CD14-positive monocyte (primary cell): ENCODE data around the gene SPHKAP. TPM values are rescaled to one million over a fixed set of nuclear protein-coding genes. Genes with fewer than 3 reads are reported as not detected.

ENCODE experiments used
- DNase-seq, 3 donors: peaks; one replicate each; pipeline ENCODE4 v3.0.0-alpha.2; 2011 to 2022
- H2AFZ ChIP-seq: 2 replicates; pipeline ENCODE4 v1.6.0; 2012; ENCODE audit warnings: mild to moderate bottlenecking, low read depth, low read length, inconsistent platforms; ENCODE audit not compliant: insufficient read depth, poor library complexity, severe bottlenecking
- H3K27ac ChIP-seq, 2 donors: 1 replicate in 1 of 2; 2 replicates in 1 of 2; pipeline ENCODE4 v1.5.1; 2012 to 2013; ENCODE audit warnings: low read length in 2 of 2, control low read depth in 1 of 2, inconsistent platforms in 1 of 2, low read depth in 1 of 2, mild to moderate bottlenecking in 1 of 2
- H3K27me3 ChIP-seq, 2 donors: one replicate each; pipeline versions ENCODE4 v1.6.0 to v1.6.1; 2011 to 2013; ENCODE audit warnings: low read length in 2 of 2; ENCODE audit not compliant: control insufficient read depth in 2 of 2, insufficient read depth in 2 of 2
- H3K36me3 ChIP-seq, 2 donors: replicated peaks in 1 of 2; 1 replicate in 1 of 2; 2 replicates in 1 of 2; pipeline versions ENCODE4 v1.5.1 to v1.6.1; 2012 to 2013; ENCODE audit warnings: low read length in 2 of 2, control low read depth in 1 of 2, inconsistent platforms in 1 of 2, mild to moderate bottlenecking in 1 of 2; ENCODE audit not compliant: insufficient read depth in 2 of 2, control insufficient read depth in 1 of 2
- H3K4me1 ChIP-seq, 2 donors: 1 replicate in 1 of 2; 2 replicates in 1 of 2; pipeline versions ENCODE4 v1.5.1 to v1.6.1; 2012 to 2013; ENCODE audit warnings: low read length in 2 of 2, control low read depth in 1 of 2, inconsistent platforms in 1 of 2, mild to moderate bottlenecking in 1 of 2, moderate library complexity in 1 of 2; ENCODE audit not compliant: insufficient read depth in 2 of 2, control insufficient read depth in 1 of 2
- H3K4me2 ChIP-seq: replicated peaks from 2 replicates; pipeline ENCODE3; 2012; ENCODE audit warnings: low read length, moderate library complexity, mild to moderate bottlenecking; ENCODE audit not compliant: poor library complexity, severe bottlenecking; ENCODE audit errors: extremely low read depth
- H3K4me3 ChIP-seq, 3 experiments: fragments of 200-600 bp in 1 of 3; sonication (generic) in 1 of 3; replicated peaks in 1 of 3; 1 replicate in 2 of 3; 2 replicates in 1 of 3; pipeline ENCODE4 v1.5.1; 2011 to 2013; ENCODE audit warnings: low read length in 3 of 3, mild to moderate bottlenecking in 3 of 3, control low read depth in 2 of 3, low read depth in 2 of 3, inconsistent platforms in 1 of 3, moderate library complexity in 1 of 3
- H3K79me2 ChIP-seq: 2 replicates; pipeline ENCODE4 v1.6.0; 2012; ENCODE audit warnings: mild to moderate bottlenecking, control low read depth, inconsistent platforms, low read length, moderate library complexity; ENCODE audit not compliant: insufficient read depth
- H3K9ac ChIP-seq: 2 replicates; pipeline ENCODE4 v1.6.0; 2017; ENCODE audit warnings: low read length, mild to moderate bottlenecking; ENCODE audit not compliant: insufficient read depth, poor library complexity, severe bottlenecking
- H3K9me3 ChIP-seq, 2 donors: replicated peaks in 1 of 2; 1 replicate in 1 of 2; 2 replicates in 1 of 2; pipeline versions ENCODE4 v1.5.1 to v1.6.1; 2012 to 2013; ENCODE audit warnings: low read length in 2 of 2, control low read depth in 1 of 2; ENCODE audit not compliant: control insufficient read depth in 1 of 2, insufficient read depth in 1 of 2
- H4K20me1 ChIP-seq: 2 replicates; pipeline ENCODE4 v1.6.0; 2012; ENCODE audit warnings: mild to moderate bottlenecking, low read length, control low read depth, moderate library complexity; ENCODE audit not compliant: insufficient read depth
- H3K27ac Mint-ChIP-seq, 7 donors: one replicate each; pipeline ENCODE4 v1.8.0; 2020; ENCODE audit warnings: mild to moderate bottlenecking in 7 of 7, mixed read lengths in 7 of 7, moderate library complexity in 6 of 7, inconsistent platforms in 2 of 7
- H3K27me3 Mint-ChIP-seq, 3 donors: one replicate each; pipeline ENCODE4 v1.8.0; 2021 to 2022; ENCODE audit warnings: low read depth in 3 of 3, mild to moderate bottlenecking in 3 of 3, mixed read lengths in 3 of 3, moderate library complexity in 3 of 3, inconsistent platforms in 1 of 3
- H3K36me3 Mint-ChIP-seq, 2 donors: one replicate each; pipeline ENCODE4 v1.8.0; 2020; ENCODE audit warnings: mixed read lengths in 2 of 2, inconsistent platforms in 1 of 2, mild to moderate bottlenecking in 1 of 2
- H3K4me1 Mint-ChIP-seq: one replicate; pipeline ENCODE4 v1.8.0; 2020; ENCODE audit warnings: mild to moderate bottlenecking, mixed read lengths
- H3K4me3 Mint-ChIP-seq, 2 donors: one replicate each; pipeline ENCODE4 v1.8.0; 2020; ENCODE audit warnings: mild to moderate bottlenecking in 2 of 2, mixed read lengths in 2 of 2, moderate library complexity in 1 of 2
- H3K9me3 Mint-ChIP-seq, 7 donors: one replicate each; pipeline ENCODE4 v1.8.0; 2020 to 2022; ENCODE audit warnings: mixed read lengths in 7 of 7, mild to moderate bottlenecking in 6 of 7, moderate library complexity in 6 of 7, inconsistent platforms in 2 of 7
- WGBS: methylation state at CpG from one replicate; pipeline ENCODE4 v1.1.5; 2013; ENCODE audit warnings: missing lambda C conversion rate; ENCODE audit not compliant: insufficient coverage; 5-methylcytosine and 5-hydroxymethylcytosine counted together
- intact Hi-C, 2 donors: fragments of 100-400 bp; cut with micrococcal nuclease; formaldehyde crosslinking; loops; one replicate each; pipeline versions ENCODE4 v1.15.0 to v1.15.1; 2023
- polyA plus RNA-seq, 3 donors: library from polyadenylated mRNA; depleted of rRNA in 1 of 3; unstranded in 2 of 3; stranded (reverse) in 1 of 3; fragments of 300-500 nt in 2 of 3; fragments of >200 nt in 1 of 3; fragmentation: Illumina TruSeq in 2 of 3; gene quantifications; 1 replicate in 2 of 3; 2 replicates in 1 of 3; pipeline ENCODE4 v1.2.3, GENCODE V29; 2012 to 2021
- TF ChIP-seq, protein P1 (sequence below): fragments of 200-600 bp; IDR thresholded peaks from one replicate; pipeline ENCODE4 v1.8.0; 2022; ENCODE audit warnings: antibody characterized with exemption, mild to moderate bottlenecking

Gene SPHKAP
- polyA plus RNA-seq, 3 donors = not detected

- no peak overlapping the region for H3K27ac ChIP-seq
- no peak for DNase-seq
- no peaks in the 10 kb centered on the region for H3K79me2 ChIP-seq
- no peak overlapping the region for H3K9ac ChIP-seq
- H3K4me3 ChIP-seq = no peak overlapping the region
- peaks cover 0 to 10% of the 10 kb centered on the region in 2 donors for H3K9me3 ChIP-seq
- Mint-ChIP-seq H3K27ac (no peak overlapping the region), H3K9me3 (peaks cover 2 to 11% (median 7%) of the 10 kb centered on the region in 7 donors), H3K4me3 (no peak overlapping the region), H3K27me3 (peaks cover 0 to 2% (median 0%) of the 10 kb centered on the region in 3 donors), H3K4me1 (no peaks in the 10 kb centered on the region), H3K36me3 (no peaks in the 10 kb centered on the region)
- intact Hi-C loops = no loop called here
- no peaks in the 10 kb centered on the region for H3K4me1 ChIP-seq
- no peak overlapping the region for H3K4me2 ChIP-seq
- no peaks in the 10 kb centered on the region for H3K27me3 ChIP-seq
- no peaks in the 10 kb centered on the region for H3K36me3 ChIP-seq
- WGBS = no CpG with 5 or more reads among the region's 2 CpGs
- TF ChIP-seq, protein P1, sequence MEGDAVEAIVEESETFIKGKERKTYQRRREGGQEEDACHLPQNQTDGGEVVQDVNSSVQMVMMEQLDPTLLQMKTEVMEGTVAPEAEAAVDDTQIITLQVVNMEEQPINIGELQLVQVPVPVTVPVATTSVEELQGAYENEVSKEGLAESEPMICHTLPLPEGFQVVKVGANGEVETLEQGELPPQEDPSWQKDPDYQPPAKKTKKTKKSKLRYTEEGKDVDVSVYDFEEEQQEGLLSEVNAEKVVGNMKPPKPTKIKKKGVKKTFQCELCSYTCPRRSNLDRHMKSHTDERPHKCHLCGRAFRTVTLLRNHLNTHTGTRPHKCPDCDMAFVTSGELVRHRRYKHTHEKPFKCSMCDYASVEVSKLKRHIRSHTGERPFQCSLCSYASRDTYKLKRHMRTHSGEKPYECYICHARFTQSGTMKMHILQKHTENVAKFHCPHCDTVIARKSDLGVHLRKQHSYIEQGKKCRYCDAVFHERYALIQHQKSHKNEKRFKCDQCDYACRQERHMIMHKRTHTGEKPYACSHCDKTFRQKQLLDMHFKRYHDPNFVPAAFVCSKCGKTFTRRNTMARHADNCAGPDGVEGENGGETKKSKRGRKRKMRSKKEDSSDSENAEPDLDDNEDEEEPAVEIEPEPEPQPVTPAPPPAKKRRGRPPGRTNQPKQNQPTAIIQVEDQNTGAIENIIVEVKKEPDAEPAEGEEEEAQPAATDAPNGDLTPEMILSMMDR = no peak
- no peaks in the 10 kb centered on the region for H4K20me1 ChIP-seq
- H2AFZ ChIP-seq = no peak overlapping the region
These were observed 16.0 kb upstream of the SPHKAP start for GRCh38 chr2:228197504-228197903.

DNA sequence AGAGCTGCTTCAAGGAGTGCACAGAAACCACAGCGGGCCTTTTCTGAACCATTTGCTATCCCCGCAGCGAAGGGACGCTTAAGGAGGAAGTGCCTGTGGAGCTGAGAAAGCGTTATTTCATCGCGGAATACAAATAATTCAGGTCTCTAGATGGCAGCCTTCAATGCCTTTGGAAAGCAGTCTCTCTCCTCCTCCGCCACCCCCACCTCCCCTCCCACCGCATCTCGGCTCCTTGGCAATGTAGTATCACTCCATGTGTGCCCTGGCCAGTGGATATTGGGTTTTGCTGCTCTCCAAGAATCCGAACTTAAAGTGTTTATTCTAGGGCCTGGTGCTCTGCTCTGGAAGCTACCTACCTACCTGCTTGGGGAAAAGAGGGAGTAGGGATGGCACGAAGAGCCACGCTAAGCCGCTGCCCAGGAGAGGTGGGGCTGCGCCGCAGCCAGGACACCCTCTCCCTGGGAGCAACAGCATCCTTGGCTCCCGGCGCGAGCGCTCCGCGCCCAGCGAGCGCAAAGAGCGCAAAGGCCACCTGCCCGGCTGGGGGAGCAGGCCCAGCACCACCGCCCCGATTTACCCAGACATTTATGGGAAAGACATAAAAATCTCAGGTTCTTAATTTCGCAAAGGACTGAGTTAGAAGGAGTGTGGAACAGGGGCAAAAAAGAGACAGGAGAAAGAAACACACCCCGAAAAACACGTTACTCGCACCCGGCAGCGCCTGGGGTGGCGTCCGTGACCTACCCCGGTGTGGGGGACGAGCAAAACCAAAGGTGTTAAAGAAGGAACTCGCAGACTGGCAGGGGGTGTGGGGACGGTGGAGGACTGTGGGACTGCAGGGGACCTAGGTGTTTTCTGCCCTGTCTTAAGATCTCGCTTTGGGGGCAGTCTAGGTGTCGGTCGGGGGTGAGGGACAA lies 1.0 kb downstream of the SPHKAP start:
- TF ChIP-seq, protein P1 = no peak
- H3K9me3 ChIP-seq = peaks cover 9 to 10% of the 10 kb centered on the region in 2 donors

More for the DNA sequence above, 1.0 kb downstream of the SPHKAP start:
- H3K27ac Mint-ChIP-seq = no peak overlapping the region
- no peak for DNase-seq
- H3K4me3 ChIP-seq = no peak overlapping the region
- peaks cover 0 to 23% of the 10 kb centered on the region in 2 donors for H3K27me3 ChIP-seq
- H3K36me3 Mint-ChIP-seq = no peaks in the 10 kb centered on the region
- peak overlapping the region in 1 of 2 donors; percentile 51 for H3K4me3 Mint-ChIP-seq
- no peaks in the 10 kb centered on the region for H3K4me1 ChIP-seq
- no peak overlapping the region for H3K27ac ChIP-seq
- 7% methylated on average over 36 of the region's 43 CpGs for WGBS
- no peak overlapping the region for H3K4me2 ChIP-seq
- peaks cover 13 to 20% (median 19%) of the 10 kb centered on the region in 3 donors for H3K27me3 Mint-ChIP-seq
- no peaks in the 10 kb centered on the region for H3K36me3 ChIP-seq
- intact Hi-C loops = no loop called here
- H3K4me1 Mint-ChIP-seq = no peaks in the 10 kb centered on the region
- no peaks in the 10 kb centered on the region for H3K79me2 ChIP-seq
- H4K20me1 ChIP-seq = no peaks in the 10 kb centered on the region
- no peak overlapping the region for H3K9ac ChIP-seq
- H2AFZ ChIP-seq = no peak overlapping the region
- peaks cover 6 to 19% (median 14%) of the 10 kb centered on the region in 7 donors for H3K9me3 Mint-ChIP-seq
